Liver (tissue), 9 donors: Measurements from ENCODE around the gene RPL35. TPM values are rescaled to one million over a fixed set of nuclear protein-coding genes. Genes with fewer than 3 reads are reported as not detected.

Experiments
- DNase-seq: peaks from one replicate; pipeline ENCODE4 v3.0.0-alpha.2; 2017; ENCODE audit warnings: low spot score
- H3K27ac ChIP-seq, 2 donors: one replicate each; pipeline ENCODE4 v1.7.0; 2013; ENCODE audit warnings: inconsistent platforms in 2 of 2, low read length in 2 of 2, control low read depth in 1 of 2, low read depth in 1 of 2, mild to moderate bottlenecking in 1 of 2
- H3K27me3 ChIP-seq, 4 donors: one replicate each; pipeline versions ENCODE4 v1.6.1 to v1.7.0; 2013; ENCODE audit warnings: low read length in 3 of 4, inconsistent platforms in 1 of 4, mild to moderate bottlenecking in 1 of 4, moderate library complexity in 1 of 4; ENCODE audit not compliant: control insufficient read depth in 4 of 4, insufficient read depth in 4 of 4
- H3K36me3 ChIP-seq, 4 donors: one replicate each; pipeline versions ENCODE4 v1.6.1 to v1.7.0; 2013; ENCODE audit warnings: low read length in 3 of 4, mild to moderate bottlenecking in 3 of 4, low read depth in 1 of 4, moderate library complexity in 1 of 4; ENCODE audit not compliant: control insufficient read depth in 4 of 4, insufficient read depth in 3 of 4
- H3K4me1 ChIP-seq, 4 donors: one replicate each; pipeline versions ENCODE4 v1.6.1 to v1.7.0; 2013; ENCODE audit warnings: low read length in 3 of 4, mild to moderate bottlenecking in 3 of 4, moderate library complexity in 1 of 4; ENCODE audit not compliant: control insufficient read depth in 4 of 4, insufficient read depth in 4 of 4
- H3K4me3 ChIP-seq, 3 donors: one replicate each; pipeline versions ENCODE4 v1.6.1 to v1.7.0; 2013; ENCODE audit warnings: low read length in 3 of 3, control low read depth in 1 of 3, low read depth in 1 of 3, mild to moderate bottlenecking in 1 of 3
- H3K9ac ChIP-seq, 2 donors: one replicate each; pipeline ENCODE4 v1.7.0; 2013; ENCODE audit warnings: low read length in 2 of 2, mild to moderate bottlenecking in 2 of 2, moderate library complexity in 2 of 2, control low read depth in 1 of 2, low read depth in 1 of 2
- H3K9me3 ChIP-seq, 4 donors: one replicate each; pipeline versions ENCODE4 v1.6.1 to v1.7.0; 2013; ENCODE audit warnings: low read length in 3 of 4; ENCODE audit not compliant: control insufficient read depth in 4 of 4
- ATF3 ChIP-seq: IDR thresholded peaks from 2 replicates; pipeline ENCODE4 v1.6.1; 2016; ENCODE audit warnings: antibody characterized with exemption
- CTCF ChIP-seq: fragments of 150-350 bp; IDR thresholded peaks from 2 replicates; pipeline ENCODE4 v1.5.1; 2017; ENCODE audit warnings: improper control_type of control experiment, low read depth, low read length; ENCODE audit not compliant: missing input control
- EGR1 ChIP-seq, 2 donors: IDR thresholded peaks; 2 replicates each; pipeline ENCODE4 v1.6.1; 2016 to 2018; ENCODE audit warnings: antibody characterized with exemption in 2 of 2, low read depth in 2 of 2
- FOXA1 ChIP-seq: IDR thresholded peaks from 2 replicates; pipeline ENCODE4 v1.6.1; 2016; ENCODE audit warnings: antibody characterized with exemption
- FOXA2 ChIP-seq: IDR thresholded peaks from 2 replicates; pipeline ENCODE4 v1.6.1; 2016; ENCODE audit warnings: antibody characterized with exemption
- GABPA ChIP-seq, 2 donors: IDR thresholded peaks in 1 of 2; conservative IDR thresholded peaks in 1 of 2; 2 replicates each; pipeline ENCODE4 v1.6.1; 2016; ENCODE audit warnings: antibody characterized with exemption in 2 of 2, mild to moderate bottlenecking in 1 of 2, moderate library complexity in 1 of 2
- HNF4A ChIP-seq, 2 donors: conservative IDR thresholded peaks; 2 replicates each; pipeline ENCODE4 v1.6.1; 2016; ENCODE audit warnings: antibody characterized with exemption in 2 of 2, mild to moderate bottlenecking in 2 of 2
- HNF4G ChIP-seq: IDR thresholded peaks from 2 replicates; pipeline ENCODE4 v1.6.1; 2016; ENCODE audit warnings: antibody characterized with exemption
- JUND ChIP-seq, 2 donors: IDR thresholded peaks; 2 replicates each; pipeline ENCODE4 v1.6.1; 2016; ENCODE audit warnings: antibody characterized with exemption in 2 of 2
- MAX ChIP-seq: IDR thresholded peaks from 2 replicates; pipeline ENCODE4 v1.6.1; 2016; ENCODE audit warnings: antibody characterized with exemption
- NR2F2 ChIP-seq: IDR thresholded peaks from 2 replicates; pipeline ENCODE4 v1.6.1; 2016; ENCODE audit warnings: antibody characterized with exemption
- RAD21 ChIP-seq, 2 donors: IDR thresholded peaks; 2 replicates each; pipeline ENCODE4 v1.6.1; 2016; ENCODE audit warnings: antibody characterized with exemption in 2 of 2, mild to moderate bottlenecking in 2 of 2
- REST ChIP-seq: IDR thresholded peaks from 2 replicates; pipeline ENCODE4 v1.6.1; 2016; ENCODE audit warnings: antibody characterized with exemption, mild to moderate bottlenecking
- RXRA ChIP-seq, 2 donors: IDR thresholded peaks; 2 replicates each; pipeline ENCODE4 v1.6.1; 2017 to 2018; ENCODE audit warnings: antibody characterized with exemption in 2 of 2, mild to moderate bottlenecking in 1 of 2
- SP1 ChIP-seq: IDR thresholded peaks from 2 replicates; pipeline ENCODE4 v1.6.1; 2018; ENCODE audit warnings: antibody characterized with exemption, mild to moderate bottlenecking
- TAF1 ChIP-seq: conservative IDR thresholded peaks from 2 replicates; pipeline ENCODE4 v1.6.1; 2016; ENCODE audit warnings: antibody characterized with exemption, mild to moderate bottlenecking
- YY1 ChIP-seq: IDR thresholded peaks from 2 replicates; pipeline ENCODE4 v1.6.1; 2016; ENCODE audit warnings: antibody characterized with exemption, mild to moderate bottlenecking
- ZBTB33 ChIP-seq: IDR thresholded peaks from 2 replicates; pipeline ENCODE4 v1.6.1; 2016; ENCODE audit warnings: antibody characterized with exemption
- WGBS: extraction: QIAGEN DNeasy Blood & Tissue Kit; methylation state at CpG from one replicate; pipeline ENCODE4 v1.1.7; 2013; 5-methylcytosine and 5-hydroxymethylcytosine counted together
- polyA plus RNA-seq, 2 donors: library from polyadenylated mRNA; stranded (reverse) in 1 of 2; unstranded in 1 of 2; fragments of 200-250 nt in 1 of 2; fragments of >200 nt in 1 of 2; fragmentation: Nextera tagmentation in 1 of 2; extraction: Ambion mirVana in 1 of 2; gene quantifications; one replicate each; pipeline versions ENCODE4 v1.2.1 to v1.2.3, GENCODE V29; 2013 to 2015
- total RNA-seq, 2 donors: library from RNA; depleted of rRNA; stranded (reverse); fragments of >200 nt; gene quantifications; one replicate each; pipeline ENCODE4 v1.2.3, GENCODE V29; 2014
- donor health status: healthy.
- donor health status: healthy.
- donor health status: healthy.
- donor health status: healthy.
- donor health status: healthy.

Gene RPL35
- total and polyA plus RNA-seq, 4 donors: 623 to 1,101 (median 703) TPM

GRCh38 chr9:124899845-124900244, 38.1 kb upstream of the RPL35 start (continued):
- TF ChIP-seq HNF4A (conservative IDR thresholded peaks at IDR 0.05) (no peak), YY1 (no peak)

- no peak overlapping the region for H3K9ac ChIP-seq
- H3K36me3 ChIP-seq: peaks cover 8 to 44% (median 28%) of the 10 kb centered on the region in 4 donors
- WGBS: 91% methylated on average over 6 of the region's 6 CpGs
- TF ChIP-seq YY1 (peak; percentile 25), ATF3 (peak; percentile 75), TAF1 (no peak), JUND (IDR thresholded peaks at IDR 0.05) (peak; percentile 29 to 38), SP1 (peak; percentile 31), RAD21 (IDR thresholded peaks at IDR 0.05) (peak; percentile 22 to 36), REST (no peak), FOXA2 (peak; percentile 24), NR2F2 (no peak), GABPA (IDR thresholded peaks at IDR 0.05 in 1 of 2, conservative IDR thresholded peaks at IDR 0.05 in 1 of 2) (no peak), CTCF (no peak), RXRA (IDR thresholded peaks at IDR 0.05) (no peak), MAX (no peak), FOXA1 (no peak), HNF4A (conservative IDR thresholded peaks at IDR 0.05) (peak; percentile 82 to 83), EGR1 (IDR thresholded peaks at IDR 0.05; ENCODE audit: low read depth in 2 of 2) (no peak), HNF4G (peak; percentile 61), ZBTB33 (no peak)
- peak overlapping the region in 1 of 2 donors; percentile 7 for H3K27ac ChIP-seq
- no peak overlapping the region for H3K4me3 ChIP-seq
- no peak for DNase-seq
- no peaks in the 10 kb centered on the region for H3K27me3 ChIP-seq
- no peaks in the 10 kb centered on the region for H3K4me1 ChIP-seq
- no peaks in the 10 kb centered on the region for H3K9me3 ChIP-seq
Measured at GRCh38 chr9:124897570-124898460, 36.1 kb upstream of the RPL35 start.
